ENCODE results near the gene HSD17B1. TPM values are rescaled to one million over a fixed set of nuclear protein-coding genes. Genes with fewer than 3 reads are reported as not detected.

HSD17B1 gene
- polyA plus RNA-seq, 1 donor from 2014 or later, result 1.0 TPM

DNA sequence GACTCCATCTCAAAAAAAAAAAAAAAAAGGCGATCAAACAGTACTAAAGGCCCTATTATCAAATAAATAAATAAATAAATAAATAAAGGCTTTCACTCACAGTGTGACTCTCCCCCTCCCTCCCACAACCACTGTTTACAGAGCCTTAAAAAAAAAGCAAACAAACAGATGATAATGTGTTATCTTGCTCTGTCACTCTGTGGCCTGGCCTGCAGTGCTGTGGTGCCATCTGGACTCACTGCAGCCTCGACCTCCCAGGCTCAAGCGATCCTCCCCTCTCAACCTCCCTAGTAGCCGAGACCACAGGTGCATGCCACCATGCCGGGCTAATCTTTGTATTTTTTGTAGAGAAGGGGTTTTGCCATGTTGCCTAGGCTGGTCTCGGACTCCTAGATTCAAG lies 24.8 kb upstream of the HSD17B1 start:
- no peaks in the 10 kb centered on the region for H3F3A ChIP-seq (ENCODE audit: insufficient read depth, low read length, poor library complexity, severe bottlenecking)
- no peak overlapping the region for H3K27ac ChIP-seq (ENCODE audit: low read length)
- no peaks in the 10 kb centered on the region for H4K20me1 ChIP-seq (ENCODE audit: insufficient read depth)
- no peak overlapping the region for H3K9ac ChIP-seq (ENCODE audit: low read length)
- no peak overlapping the region for H3K4me3 ChIP-seq (ENCODE audit: low read length)
- H3K4me2 ChIP-seq (ENCODE audit: low read length), result no peak overlapping the region
- H3K27me3 ChIP-seq (ENCODE audit: insufficient read depth, low read depth, low read length), result no peaks in the 10 kb centered on the region
- TF ChIP-seq RAD21 (conservative IDR thresholded peaks at IDR 0.05), result no peak
- TF ChIP-seq EZH2 (IDR thresholded peaks at IDR 0.05; ENCODE audit: borderline replicate concordance, insufficient read depth, low read length, poor library complexity, severe bottlenecking), result no peak
- TF ChIP-seq EP300 (conservative IDR thresholded peaks at IDR 0.05; ENCODE audit: poor library complexity, severe bottlenecking), result no peak
- no peak for TF ChIP-seq POLR2AphosphoS5 (IDR thresholded peaks at IDR 0.05)
- TF ChIP-seq MXI1 (conservative IDR thresholded peaks at IDR 0.05; ENCODE audit: poor library complexity, severe bottlenecking), result no peak
- no peak for TF ChIP-seq SMC3 (conservative IDR thresholded peaks at IDR 0.05; ENCODE audit: poor library complexity)
- no peak for TF ChIP-seq TAF1 (IDR thresholded peaks at IDR 0.05; ENCODE audit: low read depth)
- TF ChIP-seq, protein P1, sequence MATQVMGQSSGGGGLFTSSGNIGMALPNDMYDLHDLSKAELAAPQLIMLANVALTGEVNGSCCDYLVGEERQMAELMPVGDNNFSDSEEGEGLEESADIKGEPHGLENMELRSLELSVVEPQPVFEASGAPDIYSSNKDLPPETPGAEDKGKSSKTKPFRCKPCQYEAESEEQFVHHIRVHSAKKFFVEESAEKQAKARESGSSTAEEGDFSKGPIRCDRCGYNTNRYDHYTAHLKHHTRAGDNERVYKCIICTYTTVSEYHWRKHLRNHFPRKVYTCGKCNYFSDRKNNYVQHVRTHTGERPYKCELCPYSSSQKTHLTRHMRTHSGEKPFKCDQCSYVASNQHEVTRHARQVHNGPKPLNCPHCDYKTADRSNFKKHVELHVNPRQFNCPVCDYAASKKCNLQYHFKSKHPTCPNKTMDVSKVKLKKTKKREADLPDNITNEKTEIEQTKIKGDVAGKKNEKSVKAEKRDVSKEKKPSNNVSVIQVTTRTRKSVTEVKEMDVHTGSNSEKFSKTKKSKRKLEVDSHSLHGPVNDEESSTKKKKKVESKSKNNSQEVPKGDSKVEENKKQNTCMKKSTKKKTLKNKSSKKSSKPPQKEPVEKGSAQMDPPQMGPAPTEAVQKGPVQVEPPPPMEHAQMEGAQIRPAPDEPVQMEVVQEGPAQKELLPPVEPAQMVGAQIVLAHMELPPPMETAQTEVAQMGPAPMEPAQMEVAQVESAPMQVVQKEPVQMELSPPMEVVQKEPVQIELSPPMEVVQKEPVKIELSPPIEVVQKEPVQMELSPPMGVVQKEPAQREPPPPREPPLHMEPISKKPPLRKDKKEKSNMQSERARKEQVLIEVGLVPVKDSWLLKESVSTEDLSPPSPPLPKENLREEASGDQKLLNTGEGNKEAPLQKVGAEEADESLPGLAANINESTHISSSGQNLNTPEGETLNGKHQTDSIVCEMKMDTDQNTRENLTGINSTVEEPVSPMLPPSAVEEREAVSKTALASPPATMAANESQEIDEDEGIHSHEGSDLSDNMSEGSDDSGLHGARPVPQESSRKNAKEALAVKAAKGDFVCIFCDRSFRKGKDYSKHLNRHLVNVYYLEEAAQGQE (IDR thresholded peaks at IDR 0.05; ENCODE audit: borderline replicate concordance), result no peak
- TF ChIP-seq, protein P2, sequence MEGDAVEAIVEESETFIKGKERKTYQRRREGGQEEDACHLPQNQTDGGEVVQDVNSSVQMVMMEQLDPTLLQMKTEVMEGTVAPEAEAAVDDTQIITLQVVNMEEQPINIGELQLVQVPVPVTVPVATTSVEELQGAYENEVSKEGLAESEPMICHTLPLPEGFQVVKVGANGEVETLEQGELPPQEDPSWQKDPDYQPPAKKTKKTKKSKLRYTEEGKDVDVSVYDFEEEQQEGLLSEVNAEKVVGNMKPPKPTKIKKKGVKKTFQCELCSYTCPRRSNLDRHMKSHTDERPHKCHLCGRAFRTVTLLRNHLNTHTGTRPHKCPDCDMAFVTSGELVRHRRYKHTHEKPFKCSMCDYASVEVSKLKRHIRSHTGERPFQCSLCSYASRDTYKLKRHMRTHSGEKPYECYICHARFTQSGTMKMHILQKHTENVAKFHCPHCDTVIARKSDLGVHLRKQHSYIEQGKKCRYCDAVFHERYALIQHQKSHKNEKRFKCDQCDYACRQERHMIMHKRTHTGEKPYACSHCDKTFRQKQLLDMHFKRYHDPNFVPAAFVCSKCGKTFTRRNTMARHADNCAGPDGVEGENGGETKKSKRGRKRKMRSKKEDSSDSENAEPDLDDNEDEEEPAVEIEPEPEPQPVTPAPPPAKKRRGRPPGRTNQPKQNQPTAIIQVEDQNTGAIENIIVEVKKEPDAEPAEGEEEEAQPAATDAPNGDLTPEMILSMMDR (IDR thresholded peaks at IDR 0.05; ENCODE audit: poor library complexity, severe bottlenecking), result no peak
- H3K9me2 ChIP-seq (ENCODE audit: insufficient read depth, low read length), result no peaks in the 10 kb centered on the region
- no peaks in the 10 kb centered on the region for H3K9me3 ChIP-seq (ENCODE audit: low read length)
- H2AFZ ChIP-seq (ENCODE audit: low read depth, low read length), result no peak overlapping the region
- no peaks in the 10 kb centered on the region for H3K79me2 ChIP-seq (replicated peaks; ENCODE audit: insufficient read depth, low read length)
- H3K36me3 ChIP-seq (ENCODE audit: insufficient read depth, low read length), result no peaks in the 10 kb centered on the region

DNA sequence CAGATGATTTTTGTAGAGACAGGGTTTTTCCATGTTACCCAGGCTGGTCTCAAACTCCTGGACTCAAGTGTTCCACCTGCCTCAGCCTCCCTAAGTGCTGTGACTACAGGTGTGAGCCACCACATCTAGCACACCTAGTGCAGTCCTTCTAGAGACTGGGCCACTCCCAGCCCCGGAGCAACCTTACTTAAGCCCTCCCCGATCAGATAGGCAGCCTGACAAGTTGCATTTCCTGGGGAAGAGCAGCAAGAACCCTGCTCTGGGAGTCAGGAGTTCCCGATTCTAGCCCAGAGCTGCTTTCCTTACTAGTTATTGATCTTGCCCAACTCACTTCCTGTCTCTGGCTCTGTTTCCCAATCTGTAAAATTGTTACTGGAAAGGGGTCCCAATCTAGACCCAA lies 23.7 kb upstream of the HSD17B1 start:
- Histone ChIP-seq H3K9me2 (ENCODE audit: insufficient read depth, low read length) (no peaks in the 10 kb centered on the region), H3K27ac (ENCODE audit: low read length) (no peak overlapping the region), H3K4me3 (ENCODE audit: low read length) (no peak overlapping the region), H3F3A (ENCODE audit: insufficient read depth, low read length, poor library complexity, severe bottlenecking) (no peaks in the 10 kb centered on the region), H3K9me3 (ENCODE audit: low read length) (no peaks in the 10 kb centered on the region), H3K36me3 (ENCODE audit: insufficient read depth, low read length) (no peaks in the 10 kb centered on the region), H3K79me2 (replicated peaks; ENCODE audit: insufficient read depth, low read length) (no peaks in the 10 kb centered on the region), H2AFZ (ENCODE audit: low read depth, low read length) (no peak overlapping the region), H4K20me1 (ENCODE audit: insufficient read depth) (no peaks in the 10 kb centered on the region), H3K4me2 (ENCODE audit: low read length) (no peak overlapping the region), H3K27me3 (ENCODE audit: insufficient read depth, low read depth, low read length) (no peaks in the 10 kb centered on the region), H3K9ac (ENCODE audit: low read length) (no peak overlapping the region)
- TF ChIP-seq, protein P1 (IDR thresholded peaks at IDR 0.05; ENCODE audit: borderline replicate concordance), result no peak
- TF ChIP-seq TAF1 (IDR thresholded peaks at IDR 0.05; ENCODE audit: low read depth) (no peak), EZH2 (IDR thresholded peaks at IDR 0.05; ENCODE audit: borderline replicate concordance, insufficient read depth, low read length, poor library complexity, severe bottlenecking) (no peak), POLR2AphosphoS5 (IDR thresholded peaks at IDR 0.05) (no peak), MXI1 (conservative IDR thresholded peaks at IDR 0.05; ENCODE audit: poor library complexity, severe bottlenecking) (no peak), SMC3 (conservative IDR thresholded peaks at IDR 0.05; ENCODE audit: poor library complexity) (no peak), RAD21 (conservative IDR thresholded peaks at IDR 0.05) (no peak), EP300 (conservative IDR thresholded peaks at IDR 0.05; ENCODE audit: poor library complexity, severe bottlenecking) (no peak)
- TF ChIP-seq, protein P2 (IDR thresholded peaks at IDR 0.05; ENCODE audit: poor library complexity, severe bottlenecking), result no peak

All from neural cell (in vitro differentiated cells).